GM18511 (cell line): ENCODE results near the gene NELL1.

Experiments used
- ATAC-seq: cut with Tn5 transposase; IDR thresholded peaks from one replicate; pipeline ENCODE4 v1.9.1; 2021; ENCODE audit warnings: mild to moderate bottlenecking, moderate library complexity; ENCODE audit not compliant: unreplicated experiment

Gene NELL1

DNA sequence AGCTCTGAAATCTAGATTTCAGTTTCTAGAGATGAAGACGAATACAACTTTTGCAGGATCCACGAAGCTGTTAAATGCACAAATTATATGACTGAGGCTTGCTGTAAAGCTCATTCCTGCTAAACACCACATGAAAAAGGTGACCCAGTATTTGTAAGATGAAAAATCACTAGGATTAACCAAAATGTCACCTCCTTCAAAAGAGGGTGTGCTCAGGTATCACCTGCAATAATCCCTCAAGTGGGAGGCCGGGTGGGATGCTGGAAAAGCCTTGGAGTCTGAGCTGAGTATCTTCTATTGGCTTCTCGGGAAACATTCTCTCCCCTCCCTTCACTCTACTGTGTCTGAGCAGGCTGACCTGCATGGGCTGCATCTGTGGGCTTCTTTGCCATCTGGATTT lies 195.8 kb downstream of the NELL1 start:
- ATAC-seq: no peak

GRCh38 chr11:20869123-20869522 lies 199.7 kb downstream of the NELL1 start:
- ATAC-seq: no peak

GRCh38 chr11:20873054-20873453 lies 203.7 kb downstream of the NELL1 start:
- ATAC-seq: no peak

DNA sequence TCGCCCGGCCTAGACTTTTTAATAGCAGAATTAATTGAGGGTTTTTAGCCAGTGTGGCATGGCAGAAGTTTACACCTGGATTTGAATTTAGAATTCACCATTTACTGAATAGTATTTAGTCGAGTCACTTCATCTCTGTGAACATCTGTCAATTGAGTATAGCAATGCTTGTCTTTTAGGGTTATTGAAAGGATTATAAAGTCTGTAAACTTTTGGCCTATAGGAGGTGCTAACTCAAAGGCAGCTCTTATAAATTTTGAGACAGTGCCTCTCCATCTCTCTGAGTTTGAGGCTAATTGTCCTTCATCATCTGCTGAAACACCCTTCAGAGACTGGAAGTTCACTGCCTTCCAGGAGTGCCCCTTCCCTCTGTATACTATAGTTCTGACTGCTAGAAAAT lies 205.0 kb downstream of the NELL1 start:
- no peak for ATAC-seq

DNA sequence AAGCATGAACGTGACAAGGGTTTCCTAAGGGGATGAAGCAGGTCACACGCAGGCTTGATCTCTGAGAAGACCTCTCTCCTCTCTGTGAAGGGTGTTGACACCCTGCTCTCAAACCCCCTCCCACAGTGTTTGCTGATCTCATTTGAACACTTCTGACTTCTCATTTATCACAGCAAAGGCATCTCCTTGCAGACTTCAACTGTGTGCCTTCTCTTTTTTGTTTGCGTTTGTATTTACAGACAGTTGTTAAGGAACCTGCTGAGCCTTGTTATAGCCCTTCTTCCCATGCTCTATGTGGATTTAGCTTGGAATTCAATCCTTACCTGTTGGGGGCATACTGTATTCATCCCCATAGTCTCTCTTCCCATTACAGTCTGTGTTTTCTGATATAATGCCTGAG lies 206.5 kb downstream of the NELL1 start:
- no peak for ATAC-seq

- ATAC-seq: no peak
These were observed 207.4 kb downstream of the NELL1 start for GRCh38 chr11:20876738-20877137.

DNA sequence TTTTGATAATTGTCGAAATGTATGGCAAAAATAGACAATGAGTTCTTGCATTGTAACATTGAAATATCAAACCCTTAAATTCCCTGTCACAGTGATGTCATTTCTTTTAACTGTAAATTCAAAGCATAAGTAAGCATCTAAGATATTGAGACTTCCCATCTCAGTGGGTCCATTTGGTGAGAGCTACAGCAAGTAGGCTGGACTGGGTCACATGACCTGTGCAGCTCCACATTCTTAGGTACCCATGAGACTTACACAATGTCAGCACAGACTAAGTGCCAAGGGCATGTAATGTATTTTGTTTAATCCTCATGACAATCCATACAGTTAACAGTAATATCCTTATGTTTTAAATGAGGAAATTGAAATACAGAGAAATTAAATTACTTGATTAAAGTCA lies 210.7 kb downstream of the NELL1 start:
- no peak for ATAC-seq

DNA sequence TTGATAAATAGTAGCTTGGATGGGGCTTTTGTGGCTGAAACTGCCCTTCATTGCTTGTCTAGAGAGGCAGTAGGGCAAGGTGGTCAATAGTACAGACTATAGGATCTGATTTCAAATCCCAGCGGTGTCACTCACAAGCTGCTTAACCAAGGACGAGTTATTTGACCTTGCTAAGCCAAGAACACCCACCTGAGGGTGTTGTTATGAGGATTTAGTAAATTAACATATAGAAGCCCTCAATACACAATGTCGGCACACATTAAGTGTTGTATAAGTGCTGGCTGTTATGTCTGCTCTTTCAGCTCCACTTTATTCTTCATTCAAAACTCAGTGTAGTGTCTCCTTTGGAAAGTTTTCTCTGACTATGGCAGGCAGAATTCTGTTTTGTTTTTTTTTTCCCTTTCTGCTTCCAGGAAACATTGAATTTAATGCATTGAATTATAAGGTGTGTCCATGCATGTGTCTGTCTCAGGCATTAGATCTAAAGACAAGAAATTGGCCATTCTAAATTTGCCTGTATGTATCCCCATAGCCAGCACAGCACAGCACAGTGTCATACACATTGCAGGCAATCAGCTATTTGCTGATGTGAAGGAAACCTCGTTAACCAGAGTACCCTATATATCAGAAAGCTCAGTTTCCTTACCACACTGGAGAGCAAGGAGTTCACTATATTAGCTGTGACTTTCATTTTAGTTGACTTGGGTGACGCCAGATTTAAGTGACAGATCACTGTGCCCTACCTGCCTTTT lies 212.1 kb downstream of the NELL1 start:
- no peak for ATAC-seq

DNA sequence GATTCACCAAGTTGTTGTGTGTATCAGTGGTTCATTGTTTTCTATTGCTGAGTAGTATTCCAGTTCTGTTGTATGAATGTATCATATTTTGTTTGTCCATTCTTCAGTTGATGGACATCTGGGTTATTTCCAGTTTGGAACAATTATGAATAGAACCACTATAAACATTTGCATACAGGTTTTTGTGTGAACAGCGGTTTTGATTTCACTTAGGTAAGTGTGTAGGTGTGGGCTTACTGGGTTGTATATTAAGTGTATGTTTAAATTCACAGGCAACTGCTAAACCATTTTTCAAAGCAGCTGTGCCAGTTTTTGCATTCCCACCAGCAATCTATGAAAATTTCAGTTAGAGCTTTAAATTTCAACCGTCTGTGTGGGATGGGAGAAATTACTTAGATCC lies 217.8 kb downstream of the NELL1 start:
- no peak for ATAC-seq

GRCh38 chr11:20894296-20894695 lies 224.9 kb downstream of the NELL1 start:
- no peak for ATAC-seq

GRCh38 chr11:20909995-20910726 lies 240.8 kb downstream of the NELL1 start:
- ATAC-seq: no peak

DNA sequence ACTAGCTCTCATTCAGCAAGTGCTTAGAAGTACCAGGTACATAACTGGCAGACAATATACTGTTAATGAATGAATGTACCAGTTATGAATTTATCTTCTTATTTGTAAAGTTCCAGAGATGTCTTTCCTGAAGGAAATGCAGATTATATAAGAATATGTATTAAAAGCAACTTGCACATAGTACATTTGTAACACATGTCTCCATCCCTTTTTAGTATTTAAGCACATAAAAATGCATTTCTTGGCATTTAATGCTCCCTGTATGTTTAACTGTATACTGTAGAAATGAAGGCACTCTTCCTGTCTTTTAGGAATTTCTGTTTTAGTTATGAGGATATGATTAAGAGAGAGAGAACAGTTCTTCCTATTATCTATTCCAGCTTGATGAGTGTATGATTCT lies 241.3 kb downstream of the NELL1 start:
- no peak for ATAC-seq

DNA sequence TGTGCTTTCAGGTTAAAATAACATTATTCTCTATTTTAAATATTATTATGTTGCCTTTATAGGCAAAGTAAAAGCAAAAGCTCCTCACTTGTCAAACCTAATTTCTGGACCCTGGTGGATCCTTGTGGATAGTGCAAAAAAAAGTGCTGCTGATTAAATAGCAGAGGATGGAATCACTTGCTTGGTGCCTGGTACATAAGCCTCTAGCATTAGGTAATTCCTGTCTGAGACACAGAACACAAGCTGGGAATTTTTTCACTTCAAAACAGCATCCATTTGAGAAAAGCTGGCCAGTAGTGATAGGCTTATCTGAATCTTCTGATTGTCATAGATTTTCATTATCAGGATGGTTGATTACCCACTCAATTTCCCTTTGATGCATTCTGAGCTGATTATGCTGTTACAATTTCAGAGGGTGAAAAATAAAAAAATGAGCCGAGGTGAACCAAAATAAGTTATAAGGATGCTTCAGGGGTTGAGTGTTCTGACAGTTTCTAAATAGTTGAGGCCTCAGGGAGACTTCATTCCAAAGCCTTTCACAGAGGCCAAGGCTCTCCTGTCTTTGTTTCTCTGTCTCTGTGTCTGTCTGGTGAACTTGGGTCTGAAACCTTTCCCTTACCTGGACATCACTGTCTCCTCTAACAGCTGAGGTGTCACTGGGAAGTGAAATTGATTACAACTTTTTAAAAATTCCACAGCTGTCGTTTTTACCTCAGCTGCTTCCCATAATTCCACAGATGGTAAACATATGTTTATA lies 242.9 kb downstream of the NELL1 start:
- ATAC-seq: no peak

DNA sequence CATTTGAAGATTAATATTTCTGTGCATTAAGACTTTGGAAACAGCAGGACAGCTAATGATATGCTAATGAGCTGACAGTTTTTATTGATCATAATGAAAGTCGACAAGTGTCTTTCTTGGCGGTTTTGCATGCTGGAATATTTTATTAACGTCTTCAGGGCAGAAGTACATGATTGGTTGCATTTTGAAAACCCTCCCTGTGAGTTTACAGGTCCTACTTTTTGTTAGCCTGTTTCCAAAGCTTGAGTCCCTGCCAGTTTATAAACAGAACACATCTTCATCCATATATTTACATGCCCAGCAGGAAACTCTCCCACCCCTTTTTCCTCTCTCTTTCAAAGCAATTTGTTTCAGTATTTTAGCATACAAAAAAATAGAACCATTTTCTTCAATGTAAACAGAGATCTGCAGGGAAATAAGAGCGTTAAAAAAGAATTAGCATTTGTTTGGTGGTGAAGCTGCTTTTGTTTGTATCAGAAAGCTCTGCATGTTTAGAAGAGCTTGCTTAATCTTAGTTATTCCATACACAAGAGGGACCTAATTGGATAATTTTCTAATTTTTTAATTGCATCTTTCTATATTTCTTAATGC lies 243.6 kb downstream of the NELL1 start:
- ATAC-seq: no peak

GRCh38 chr11:20917306-20917705 lies 247.9 kb downstream of the NELL1 start:
- ATAC-seq: no peak

DNA sequence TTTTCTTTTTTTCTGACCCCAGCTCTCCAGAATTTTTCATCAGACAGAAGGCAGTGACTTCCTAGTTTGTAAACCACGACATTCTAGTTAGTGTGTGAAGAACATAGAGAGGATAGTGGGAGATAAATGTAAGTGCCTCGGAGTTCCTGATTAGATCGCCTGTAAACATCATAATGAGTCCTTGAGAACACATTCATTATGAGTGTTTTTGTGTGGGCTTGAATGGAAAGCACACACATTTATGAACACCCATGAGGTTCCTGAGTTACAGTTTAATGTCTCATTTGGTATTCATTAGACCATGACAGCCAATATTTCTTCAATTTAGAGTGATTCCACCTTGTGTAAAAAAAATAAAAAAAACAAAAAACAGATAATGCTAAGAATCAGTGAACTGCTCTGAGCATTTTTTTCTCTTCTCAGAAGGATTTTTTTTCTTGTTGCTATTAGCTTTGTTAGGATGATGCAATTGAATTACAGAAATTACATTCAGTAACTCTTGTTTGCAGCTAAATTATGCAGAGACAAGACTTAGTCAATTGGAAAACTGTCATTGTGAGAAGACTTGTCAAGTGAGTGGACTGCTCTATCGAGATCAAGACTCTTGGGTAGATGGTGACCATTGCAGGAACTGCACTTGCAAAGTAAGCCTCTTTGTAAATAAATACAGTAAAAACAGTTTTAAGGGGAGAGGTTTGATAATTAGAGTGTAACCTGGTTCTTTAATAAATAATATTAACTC lies 257.6 kb downstream of the NELL1 start:
- ATAC-seq: no peak

GRCh38 chr11:20931029-20931428 lies 261.6 kb downstream of the NELL1 start:
- ATAC-seq: no peak

DNA sequence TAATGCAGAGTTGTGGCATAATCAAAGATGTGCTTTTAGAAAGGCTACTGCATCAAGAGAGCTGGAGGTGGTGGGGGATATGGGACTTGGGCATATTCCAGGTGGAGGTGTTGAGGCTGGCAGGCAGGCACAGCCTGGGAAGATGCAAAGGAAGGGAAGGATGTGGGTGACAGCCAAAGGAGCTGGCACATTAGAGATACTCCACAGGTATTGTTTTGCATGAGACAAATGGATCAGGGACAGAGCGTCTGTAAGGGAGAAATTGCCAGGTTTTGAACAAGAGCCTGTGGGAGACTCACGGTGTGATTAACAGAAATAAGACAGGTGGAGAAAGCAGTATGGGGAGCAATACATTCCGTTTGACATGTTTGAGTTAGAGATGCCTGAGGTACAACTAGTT lies 263.7 kb downstream of the NELL1 start:
- no peak for ATAC-seq

- no peak for ATAC-seq
These were observed 264.6 kb downstream of the NELL1 start for GRCh38 chr11:20933958-20934357.

DNA sequence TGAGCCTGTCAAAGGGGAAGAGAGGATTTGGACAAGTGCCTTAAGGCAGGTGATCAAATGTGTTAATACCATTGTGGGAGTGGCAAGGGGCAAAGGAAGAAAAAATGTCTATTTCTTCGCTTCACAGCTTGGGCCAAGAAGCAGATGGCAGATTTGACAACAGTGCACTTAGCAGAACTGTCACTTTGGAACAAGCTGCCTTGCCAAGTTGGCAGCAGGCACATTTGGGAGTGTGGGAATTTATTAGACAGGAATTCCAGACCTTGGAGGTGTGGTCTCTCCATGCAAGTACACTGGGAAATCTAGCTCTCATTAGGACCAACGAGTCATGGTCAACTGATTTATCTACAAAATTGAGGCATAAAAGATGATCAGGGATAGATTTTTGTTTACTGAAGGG lies 265.1 kb downstream of the NELL1 start:
- ATAC-seq: no peak

GRCh38 chr11:20937826-20938225 lies 268.4 kb downstream of the NELL1 start:
- no peak for ATAC-seq
